Raji (cell line): ENCODE measurements around the gene ARHGAP24.

Source experiments
- POLR2A ChIP-seq: IDR thresholded peaks from 2 replicates; pipeline ENCODE4 v1.6.1; 2011; ENCODE audit warnings: low read depth, low read length, control low read depth; ENCODE audit not compliant: insufficient read depth

ARHGAP24 gene

GRCh38 chr4:85591406-85592098 lies 116.6 kb downstream of the ARHGAP24 start:
- TF ChIP-seq POLR2A = no peak

GRCh38 chr4:85595098-85595775 lies 120.3 kb downstream of the ARHGAP24 start:
- TF ChIP-seq POLR2A = no peak

- no peak for TF ChIP-seq POLR2A
Observed at GRCh38 chr4:85595796-85596559, 121.0 kb downstream of the ARHGAP24 start.

DNA sequence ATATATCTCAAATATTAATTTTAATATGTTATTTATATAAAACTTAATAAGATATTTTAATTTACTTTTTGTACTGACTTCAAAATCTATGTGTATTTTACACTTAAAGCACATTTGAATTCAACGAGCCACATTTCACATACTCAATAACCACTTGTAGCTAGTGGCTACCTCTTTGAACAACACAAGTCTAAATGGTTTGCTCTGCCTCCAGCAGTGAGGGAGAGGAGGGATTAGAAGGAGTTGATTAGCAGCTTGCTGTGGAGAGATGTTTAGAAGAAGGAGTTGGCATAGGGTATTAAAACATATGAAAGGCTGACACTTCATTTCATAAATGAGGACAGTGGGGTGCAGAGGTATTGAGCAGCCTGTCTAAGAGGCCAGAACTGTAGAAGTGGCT lies 124.0 kb downstream of the ARHGAP24 start:
- no peak for TF ChIP-seq POLR2A

DNA sequence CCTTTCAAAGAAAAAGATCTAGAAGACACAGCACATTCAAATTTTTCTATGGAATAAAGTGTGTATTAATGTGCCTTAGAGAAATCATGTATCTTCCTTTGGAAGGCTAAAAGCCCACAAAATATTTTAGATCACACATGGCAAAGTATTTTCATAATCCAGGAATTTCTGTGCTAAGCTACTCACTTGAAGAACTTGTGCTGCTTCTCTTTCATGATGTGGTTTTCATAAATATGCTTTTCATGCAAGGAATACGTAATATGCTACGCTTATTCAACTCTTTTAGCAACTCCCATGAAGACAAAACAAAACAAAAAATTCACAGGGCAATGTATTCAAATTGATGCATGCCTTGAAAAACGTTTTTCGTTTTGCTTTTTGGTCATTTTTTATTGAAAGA lies 125.6 kb downstream of the ARHGAP24 start:
- TF ChIP-seq POLR2A = no peak

DNA sequence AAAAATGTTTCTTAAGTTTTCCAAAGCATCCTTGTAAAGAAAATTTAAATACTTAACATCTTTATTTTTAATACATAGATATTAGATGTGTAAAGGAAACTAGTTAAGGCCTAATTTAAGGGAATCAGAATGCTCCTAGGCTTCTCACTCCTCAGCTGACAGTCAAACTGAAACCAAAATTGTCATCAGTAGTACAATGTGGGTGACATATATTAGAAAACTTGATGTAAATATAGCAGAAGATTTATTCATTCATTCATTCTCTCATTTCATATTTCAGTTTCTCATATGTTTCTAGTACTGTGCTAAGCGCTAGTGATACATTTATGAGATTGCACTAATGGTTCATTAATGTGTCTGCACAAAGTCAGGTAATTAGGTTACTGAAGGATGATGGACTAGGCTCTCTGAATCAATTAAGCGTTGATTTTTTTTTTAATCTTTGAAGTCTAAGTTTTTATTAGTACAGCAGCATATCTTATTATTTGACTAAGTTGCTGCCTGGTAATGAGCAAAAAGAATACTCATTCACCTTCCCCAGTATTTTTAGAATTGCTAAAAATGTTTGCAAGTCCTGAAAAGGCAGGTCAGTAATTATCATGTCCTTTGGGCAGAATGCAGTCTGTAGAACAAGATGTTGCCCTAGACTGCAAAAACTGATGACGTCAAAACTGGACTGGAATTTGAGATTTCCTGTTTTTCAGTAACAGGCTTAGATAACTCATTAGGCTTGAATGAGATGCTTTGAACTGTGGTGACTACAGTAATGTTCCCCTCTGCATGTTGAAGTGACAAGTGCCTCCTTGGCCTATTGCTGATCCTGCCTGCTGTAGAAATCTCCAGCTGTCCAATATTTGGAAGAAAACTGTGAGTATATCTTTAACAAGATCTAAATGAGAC lies 128.7 kb downstream of the ARHGAP24 start:
- no peak for TF ChIP-seq POLR2A

DNA sequence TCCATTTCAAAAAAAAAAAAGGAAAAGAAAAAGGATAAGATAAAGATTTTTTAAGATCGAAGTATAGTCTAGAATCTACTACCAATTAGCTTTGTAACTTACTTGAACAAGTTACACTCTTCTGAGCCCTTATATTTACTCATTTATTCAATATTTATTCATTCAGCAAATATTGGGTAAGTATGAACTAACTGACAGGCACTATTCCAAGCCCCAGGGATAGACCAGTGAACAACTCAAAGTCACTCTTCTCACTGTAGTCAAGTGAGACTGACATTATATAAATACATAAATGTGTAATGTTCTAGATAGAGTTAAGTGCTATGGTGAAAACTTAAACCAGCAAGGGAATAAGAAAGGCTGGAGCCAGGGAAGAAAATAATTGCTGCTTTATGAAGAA lies 131.6 kb downstream of the ARHGAP24 start:
- TF ChIP-seq POLR2A = no peak

- TF ChIP-seq POLR2A = no peak
Observed at GRCh38 chr4:85607624-85608023, 132.7 kb downstream of the ARHGAP24 start.

GRCh38 chr4:85610450-85610849 lies 135.5 kb downstream of the ARHGAP24 start:
- TF ChIP-seq POLR2A = no peak

GRCh38 chr4:85611661-85612060 lies 136.7 kb downstream of the ARHGAP24 start:
- no peak for TF ChIP-seq POLR2A

DNA sequence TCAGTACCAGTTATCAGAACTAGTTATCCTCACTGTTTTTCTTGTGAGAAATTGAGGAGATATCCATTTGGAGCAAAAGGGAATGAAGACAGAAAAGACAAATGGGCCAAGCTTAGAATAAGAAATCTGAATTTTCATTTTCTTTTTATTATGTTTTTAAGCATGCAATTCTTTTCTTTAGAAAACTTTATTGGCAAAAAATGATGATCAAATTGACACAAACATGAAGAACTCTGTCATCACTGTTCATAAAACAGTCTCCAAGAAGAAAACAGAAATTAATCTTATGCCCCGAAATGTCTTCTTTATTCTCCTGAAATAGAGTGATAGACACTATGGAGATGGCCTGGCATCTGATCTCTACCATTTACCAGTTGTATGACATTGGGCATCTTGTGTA lies 139.0 kb downstream of the ARHGAP24 start:
- TF ChIP-seq POLR2A = no peak

GRCh38 chr4:85615952-85616351 lies 141.0 kb downstream of the ARHGAP24 start:
- TF ChIP-seq POLR2A = no peak

DNA sequence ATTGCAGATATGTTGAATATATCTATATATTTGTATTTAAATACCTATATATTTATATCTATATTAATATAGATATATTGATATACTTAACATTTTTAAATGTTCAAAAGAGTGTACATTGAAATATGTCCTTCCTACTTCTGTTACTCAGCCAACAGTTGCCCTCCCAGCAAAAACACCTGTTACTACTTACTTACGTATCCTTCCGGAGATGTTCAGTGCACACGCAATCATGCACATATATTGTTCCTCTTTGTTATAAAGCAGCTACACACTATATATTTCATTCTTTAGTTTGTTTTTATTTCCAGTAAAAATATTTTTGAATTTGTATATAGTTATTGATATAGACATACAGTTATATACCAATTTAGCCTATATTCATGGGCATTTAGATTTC lies 142.3 kb downstream of the ARHGAP24 start:
- no peak for TF ChIP-seq POLR2A

- TF ChIP-seq POLR2A = no peak
Observed at GRCh38 chr4:85632981-85633380, 158.0 kb downstream of the ARHGAP24 start.

GRCh38 chr4:85637778-85638177 lies 162.8 kb downstream of the ARHGAP24 start:
- no peak for TF ChIP-seq POLR2A
